WTC11 (cell line): ENCODE measurements around the gene HAGHL. TPM values are rescaled to one million over a fixed set of nuclear protein-coding genes. Genes with fewer than 3 reads are reported as not detected.

Source experiments
- CREB1 ChIP-seq: sonication (generic); formaldehyde crosslinking; IDR thresholded peaks from 2 replicates; pipeline ENCODE4 v1.8.0; 2023; ENCODE audit warnings: mild to moderate bottlenecking, missing genetic modification reagents
- CREM ChIP-seq: sonication (generic); formaldehyde crosslinking; IDR thresholded peaks from 2 replicates; pipeline ENCODE4 v1.8.1; 2022; ENCODE audit warnings: mild to moderate bottlenecking, missing genetic modification reagents, moderate library complexity
- ETV6 ChIP-seq: sonication (generic); formaldehyde crosslinking; IDR thresholded peaks from 2 replicates; pipeline ENCODE4 v1.8.1; 2022; ENCODE audit warnings: mild to moderate bottlenecking, missing genetic modification reagents
- FOXP1 ChIP-seq: sonication (generic); formaldehyde crosslinking; IDR thresholded peaks from 2 replicates; pipeline ENCODE4 v1.8.0; 2022; ENCODE audit warnings: missing genetic modification reagents, mild to moderate bottlenecking, moderate library complexity, borderline replicate concordance
- KAT7 ChIP-seq: sonication (generic); formaldehyde crosslinking; IDR thresholded peaks from 2 replicates; pipeline ENCODE4 v1.8.1; 2023; ENCODE audit warnings: missing genetic modification reagents, mild to moderate bottlenecking, borderline replicate concordance
- NFYB ChIP-seq: sonication (generic); formaldehyde crosslinking; conservative IDR thresholded peaks from 2 replicates; pipeline ENCODE4 v1.8.0; 2022; ENCODE audit warnings: low read depth, missing genetic modification reagents
- OVOL2 ChIP-seq: fragments of 250-450 bp; sonication (Bioruptor Pico); IDR thresholded peaks from 2 replicates; pipeline ENCODE4 v1.9.0; 2021; ENCODE audit warnings: mild to moderate bottlenecking, borderline replicate concordance
- SOX15 ChIP-seq: fragments of 250-450 bp; sonication (Bioruptor Pico); IDR thresholded peaks from 2 replicates; pipeline ENCODE4 v1.9.0; 2021; ENCODE audit warnings: mild to moderate bottlenecking
- SP1 ChIP-seq: sonication (generic); formaldehyde crosslinking; conservative IDR thresholded peaks from 2 replicates; pipeline ENCODE4 v1.8.1; 2022; ENCODE audit warnings: missing genetic modification reagents
- TCF7 ChIP-seq: sonication (generic); formaldehyde crosslinking; IDR thresholded peaks from 2 replicates; pipeline ENCODE4 v1.8.0; 2022; ENCODE audit warnings: mild to moderate bottlenecking, low read depth, missing genetic modification reagents, moderate library complexity
- ZNF219 ChIP-seq: sonication (generic); formaldehyde crosslinking; IDR thresholded peaks from 2 replicates; pipeline ENCODE4 v1.8.0; 2023; ENCODE audit warnings: missing genetic modification reagents, mild to moderate bottlenecking, borderline replicate concordance
- ZNF396 ChIP-seq: fragments of 250-450 bp; sonication (Bioruptor Pico); IDR thresholded peaks from 2 replicates; pipeline ENCODE4 v1.8.0; 2021; ENCODE audit warnings: mild to moderate bottlenecking, moderate library complexity, borderline replicate concordance
- total RNA-seq: library from RNA; stranded (reverse); gene quantifications from 3 replicates; pipeline ENCODE4 v1.2.3, GENCODE V29; 2021
- TF ChIP-seq, protein P1 (sequence below): sonication (generic); formaldehyde crosslinking; IDR thresholded peaks from 2 replicates; pipeline ENCODE4 v1.8.1; 2022; ENCODE audit warnings: mild to moderate bottlenecking, missing genetic modification reagents, moderate library complexity, borderline replicate concordance
- TF ChIP-seq, protein P2 (sequence below): fragments of 250-450 bp; sonication (Bioruptor Pico); IDR thresholded peaks from 2 replicates; pipeline ENCODE4 v1.9.0; 2021; ENCODE audit warnings: mild to moderate bottlenecking
- TF ChIP-seq, protein P3 (sequence below): sonication (generic); formaldehyde crosslinking; IDR thresholded peaks from 2 replicates; pipeline ENCODE4 v1.8.0; 2022; ENCODE audit warnings: mild to moderate bottlenecking, missing genetic modification reagents
- TF ChIP-seq, protein P4 (sequence below): fragments of 250-450 bp; sonication (Bioruptor Pico); IDR thresholded peaks from 2 replicates; pipeline ENCODE4 v1.9.0; 2021; ENCODE audit warnings: moderate library complexity, mild to moderate bottlenecking, inconsistent platforms, borderline replicate concordance
- TF ChIP-seq, protein P5 (sequence below): sonication (generic); formaldehyde crosslinking; IDR thresholded peaks from 2 replicates; pipeline ENCODE4 v1.8.1; 2023; ENCODE audit warnings: mild to moderate bottlenecking, moderate library complexity, missing genetic modification reagents
- TF ChIP-seq, protein P6 (sequence below): sonication (generic); formaldehyde crosslinking; IDR thresholded peaks from 2 replicates; pipeline ENCODE4 v1.8.1; 2022; ENCODE audit warnings: low read depth, missing genetic modification reagents, borderline replicate concordance
- TF ChIP-seq, protein P7 (sequence below): sonication (generic); formaldehyde crosslinking; IDR thresholded peaks from 2 replicates; pipeline ENCODE4 v1.8.0; 2023; ENCODE audit warnings: missing genetic modification reagents
- TF ChIP-seq, protein P8 (sequence below): sonication (generic); formaldehyde crosslinking; IDR thresholded peaks from 2 replicates; pipeline ENCODE4 v1.8.0; 2022; ENCODE audit warnings: mild to moderate bottlenecking, missing genetic modification reagents

HAGHL gene
- total RNA-seq, 1 experiment from 2014 or later: 41.7 TPM

DNA sequence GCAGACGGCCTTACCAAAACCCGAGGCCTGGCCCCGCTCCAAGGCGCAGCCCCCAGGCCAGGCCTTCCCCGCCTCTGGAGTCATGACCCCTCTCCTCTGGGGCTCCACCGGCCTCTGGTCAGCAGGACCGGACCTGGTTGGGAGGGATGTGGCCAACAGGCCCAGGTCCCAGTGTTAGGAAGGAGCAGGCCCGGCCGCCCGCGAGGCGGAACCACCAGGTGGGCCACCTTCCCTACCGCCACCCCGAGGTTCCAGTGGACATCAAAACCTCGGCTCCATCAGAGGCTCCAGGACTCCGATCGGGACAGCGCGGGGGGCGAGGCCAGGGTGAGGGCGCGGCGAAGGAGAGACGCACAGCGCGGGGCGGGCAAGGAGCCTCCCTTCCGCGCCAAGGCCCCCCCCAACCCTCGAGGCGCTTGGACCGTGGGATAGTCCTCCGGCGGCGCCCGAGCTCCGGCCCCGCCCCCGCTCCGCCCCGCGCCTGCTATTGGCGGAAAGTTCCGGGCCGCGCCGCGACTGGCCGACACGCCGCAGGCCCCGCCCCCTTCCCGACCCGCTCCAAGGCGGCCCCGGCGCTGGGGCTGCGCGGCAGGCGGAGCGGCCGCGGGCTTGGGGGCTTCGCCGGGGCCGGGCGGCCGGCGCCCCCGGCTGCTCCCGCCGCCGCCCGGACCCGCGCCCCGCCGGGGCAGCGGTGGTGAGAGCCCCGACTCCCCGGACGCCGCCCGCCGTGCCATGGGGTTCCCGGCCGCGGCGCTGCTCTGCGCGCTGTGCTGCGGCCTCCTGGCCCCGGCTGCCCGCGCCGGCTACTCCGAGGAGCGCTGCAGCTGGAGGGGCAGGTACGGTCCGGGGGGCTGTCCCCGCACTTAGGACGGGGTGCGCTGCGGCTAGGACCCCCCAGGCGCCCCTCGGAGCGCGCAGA lies 12.1 kb upstream of the HAGHL start, which contains the start of gene METRN (continued):
- TF ChIP-seq, protein P1, sequence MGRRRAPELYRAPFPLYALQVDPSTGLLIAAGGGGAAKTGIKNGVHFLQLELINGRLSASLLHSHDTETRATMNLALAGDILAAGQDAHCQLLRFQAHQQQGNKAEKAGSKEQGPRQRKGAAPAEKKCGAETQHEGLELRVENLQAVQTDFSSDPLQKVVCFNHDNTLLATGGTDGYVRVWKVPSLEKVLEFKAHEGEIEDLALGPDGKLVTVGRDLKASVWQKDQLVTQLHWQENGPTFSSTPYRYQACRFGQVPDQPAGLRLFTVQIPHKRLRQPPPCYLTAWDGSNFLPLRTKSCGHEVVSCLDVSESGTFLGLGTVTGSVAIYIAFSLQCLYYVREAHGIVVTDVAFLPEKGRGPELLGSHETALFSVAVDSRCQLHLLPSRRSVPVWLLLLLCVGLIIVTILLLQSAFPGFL: no peak
- TF ChIP-seq NFYB: peak; percentile 76
- TF ChIP-seq, protein P2, sequence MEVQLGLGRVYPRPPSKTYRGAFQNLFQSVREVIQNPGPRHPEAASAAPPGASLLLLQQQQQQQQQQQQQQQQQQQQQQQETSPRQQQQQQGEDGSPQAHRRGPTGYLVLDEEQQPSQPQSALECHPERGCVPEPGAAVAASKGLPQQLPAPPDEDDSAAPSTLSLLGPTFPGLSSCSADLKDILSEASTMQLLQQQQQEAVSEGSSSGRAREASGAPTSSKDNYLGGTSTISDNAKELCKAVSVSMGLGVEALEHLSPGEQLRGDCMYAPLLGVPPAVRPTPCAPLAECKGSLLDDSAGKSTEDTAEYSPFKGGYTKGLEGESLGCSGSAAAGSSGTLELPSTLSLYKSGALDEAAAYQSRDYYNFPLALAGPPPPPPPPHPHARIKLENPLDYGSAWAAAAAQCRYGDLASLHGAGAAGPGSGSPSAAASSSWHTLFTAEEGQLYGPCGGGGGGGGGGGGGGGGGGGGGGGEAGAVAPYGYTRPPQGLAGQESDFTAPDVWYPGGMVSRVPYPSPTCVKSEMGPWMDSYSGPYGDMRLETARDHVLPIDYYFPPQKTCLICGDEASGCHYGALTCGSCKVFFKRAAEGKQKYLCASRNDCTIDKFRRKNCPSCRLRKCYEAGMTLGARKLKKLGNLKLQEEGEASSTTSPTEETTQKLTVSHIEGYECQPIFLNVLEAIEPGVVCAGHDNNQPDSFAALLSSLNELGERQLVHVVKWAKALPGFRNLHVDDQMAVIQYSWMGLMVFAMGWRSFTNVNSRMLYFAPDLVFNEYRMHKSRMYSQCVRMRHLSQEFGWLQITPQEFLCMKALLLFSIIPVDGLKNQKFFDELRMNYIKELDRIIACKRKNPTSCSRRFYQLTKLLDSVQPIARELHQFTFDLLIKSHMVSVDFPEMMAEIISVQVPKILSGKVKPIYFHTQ: no peak
- TF ChIP-seq OVOL2 (CRISPR knock-in tag): no peak
- TF ChIP-seq TCF7 (CRISPR knock-in tag): no peak
- no peak for TF ChIP-seq SOX15 (CRISPR knock-in tag)
- TF ChIP-seq ETV6 (CRISPR knock-in tag): peak; percentile 52; the same call in 1 of the 2 replicates
- no peak for TF ChIP-seq KAT7 (CRISPR knock-in tag)
- TF ChIP-seq ZNF219 (CRISPR knock-in tag): no peak
- TF ChIP-seq, protein P3, sequence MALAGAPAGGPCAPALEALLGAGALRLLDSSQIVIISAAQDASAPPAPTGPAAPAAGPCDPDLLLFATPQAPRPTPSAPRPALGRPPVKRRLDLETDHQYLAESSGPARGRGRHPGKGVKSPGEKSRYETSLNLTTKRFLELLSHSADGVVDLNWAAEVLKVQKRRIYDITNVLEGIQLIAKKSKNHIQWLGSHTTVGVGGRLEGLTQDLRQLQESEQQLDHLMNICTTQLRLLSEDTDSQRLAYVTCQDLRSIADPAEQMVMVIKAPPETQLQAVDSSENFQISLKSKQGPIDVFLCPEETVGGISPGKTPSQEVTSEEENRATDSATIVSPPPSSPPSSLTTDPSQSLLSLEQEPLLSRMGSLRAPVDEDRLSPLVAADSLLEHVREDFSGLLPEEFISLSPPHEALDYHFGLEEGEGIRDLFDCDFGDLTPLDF: no peak
- TF ChIP-seq, protein P4, sequence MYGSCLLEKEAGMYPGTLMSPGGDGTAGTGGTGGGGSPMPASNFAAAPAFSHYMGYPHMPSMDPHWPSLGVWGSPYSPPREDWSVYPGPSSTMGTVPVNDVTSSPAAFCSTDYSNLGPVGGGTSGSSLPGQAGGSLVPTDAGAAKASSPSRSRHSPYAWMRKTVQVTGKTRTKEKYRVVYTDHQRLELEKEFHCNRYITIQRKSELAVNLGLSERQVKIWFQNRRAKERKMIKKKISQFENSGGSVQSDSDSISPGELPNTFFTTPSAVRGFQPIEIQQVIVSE (CRISPR knock-in tag): no peak
- TF ChIP-seq CREM (CRISPR knock-in tag): no peak
- 0 out of 2 replicates have a peak, but pooled peaks have one; percentile 20 for TF ChIP-seq FOXP1 (CRISPR knock-in tag)
- TF ChIP-seq, protein P5, sequence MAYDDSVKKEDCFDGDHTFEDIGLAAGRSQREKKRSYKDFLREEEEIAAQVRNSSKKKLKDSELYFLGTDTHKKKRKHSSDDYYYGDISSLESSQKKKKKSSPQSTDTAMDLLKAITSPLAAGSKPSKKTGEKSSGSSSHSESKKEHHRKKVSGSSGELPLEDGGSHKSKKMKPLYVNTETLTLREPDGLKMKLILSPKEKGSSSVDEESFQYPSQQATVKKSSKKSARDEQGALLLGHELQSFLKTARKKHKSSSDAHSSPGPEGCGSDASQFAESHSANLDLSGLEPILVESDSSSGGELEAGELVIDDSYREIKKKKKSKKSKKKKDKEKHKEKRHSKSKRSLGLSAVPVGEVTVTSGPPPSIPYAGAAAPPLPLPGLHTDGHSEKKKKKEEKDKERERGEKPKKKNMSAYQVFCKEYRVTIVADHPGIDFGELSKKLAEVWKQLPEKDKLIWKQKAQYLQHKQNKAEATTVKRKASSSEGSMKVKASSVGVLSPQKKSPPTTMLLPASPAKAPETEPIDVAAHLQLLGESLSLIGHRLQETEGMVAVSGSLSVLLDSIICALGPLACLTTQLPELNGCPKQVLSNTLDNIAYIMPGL (CRISPR knock-in tag): no peak; the same call in none of the 2 replicates
- TF ChIP-seq ZNF396 (CRISPR knock-in tag): no peak
- TF ChIP-seq, protein P6, sequence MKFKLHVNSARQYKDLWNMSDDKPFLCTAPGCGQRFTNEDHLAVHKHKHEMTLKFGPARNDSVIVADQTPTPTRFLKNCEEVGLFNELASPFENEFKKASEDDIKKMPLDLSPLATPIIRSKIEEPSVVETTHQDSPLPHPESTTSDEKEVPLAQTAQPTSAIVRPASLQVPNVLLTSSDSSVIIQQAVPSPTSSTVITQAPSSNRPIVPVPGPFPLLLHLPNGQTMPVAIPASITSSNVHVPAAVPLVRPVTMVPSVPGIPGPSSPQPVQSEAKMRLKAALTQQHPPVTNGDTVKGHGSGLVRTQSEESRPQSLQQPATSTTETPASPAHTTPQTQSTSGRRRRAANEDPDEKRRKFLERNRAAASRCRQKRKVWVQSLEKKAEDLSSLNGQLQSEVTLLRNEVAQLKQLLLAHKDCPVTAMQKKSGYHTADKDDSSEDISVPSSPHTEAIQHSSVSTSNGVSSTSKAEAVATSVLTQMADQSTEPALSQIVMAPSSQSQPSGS: no peak
- no peak for TF ChIP-seq CREB1 (CRISPR knock-in tag)
- peak; percentile 80 for TF ChIP-seq SP1 (CRISPR knock-in tag)
- TF ChIP-seq, protein P7, sequence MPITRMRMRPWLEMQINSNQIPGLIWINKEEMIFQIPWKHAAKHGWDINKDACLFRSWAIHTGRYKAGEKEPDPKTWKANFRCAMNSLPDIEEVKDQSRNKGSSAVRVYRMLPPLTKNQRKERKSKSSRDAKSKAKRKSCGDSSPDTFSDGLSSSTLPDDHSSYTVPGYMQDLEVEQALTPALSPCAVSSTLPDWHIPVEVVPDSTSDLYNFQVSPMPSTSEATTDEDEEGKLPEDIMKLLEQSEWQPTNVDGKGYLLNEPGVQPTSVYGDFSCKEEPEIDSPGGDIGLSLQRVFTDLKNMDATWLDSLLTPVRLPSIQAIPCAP: no peak
- TF ChIP-seq, protein P8, sequence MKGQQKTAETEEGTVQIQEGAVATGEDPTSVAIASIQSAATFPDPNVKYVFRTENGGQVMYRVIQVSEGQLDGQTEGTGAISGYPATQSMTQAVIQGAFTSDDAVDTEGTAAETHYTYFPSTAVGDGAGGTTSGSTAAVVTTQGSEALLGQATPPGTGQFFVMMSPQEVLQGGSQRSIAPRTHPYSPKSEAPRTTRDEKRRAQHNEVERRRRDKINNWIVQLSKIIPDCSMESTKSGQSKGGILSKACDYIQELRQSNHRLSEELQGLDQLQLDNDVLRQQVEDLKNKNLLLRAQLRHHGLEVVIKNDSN: no peak
